Right atrium auricular region (tissue), 2 donors: ENCODE measurements around the gene FAM163B. TPM values are rescaled to one million over a fixed set of nuclear protein-coding genes. Genes with fewer than 3 reads are reported as not detected.

Experiments used
- DNase-seq: peaks from one replicate; pipeline ENCODE4 v3.0.0-alpha.2; 2019; ENCODE audit warnings: low spot score
- H3K27ac ChIP-seq, 2 donors: fragments of 200-600 bp; sonication (generic); 1 replicate in 1 of 2; 2 replicates in 1 of 2; pipeline ENCODE4 v1.5.1; 2016 to 2019
- H3K27me3 ChIP-seq, 2 donors: fragments of 200-600 bp; sonication (generic); one replicate each; pipeline versions ENCODE4 v1.5.1 to v1.6.0; 2017 to 2019
- H3K36me3 ChIP-seq: fragments of 200-600 bp; sonication (generic); one replicate; pipeline ENCODE4 v1.5.1; 2016
- H3K4me1 ChIP-seq, 2 donors: fragments of 200-600 bp; sonication (generic); one replicate each; pipeline versions ENCODE4 v1.5.1 to v1.6.0; 2017 to 2019
- H3K4me3 ChIP-seq, 2 donors: fragments of 200-600 bp; sonication (generic); 1 replicate in 1 of 2; 2 replicates in 1 of 2; pipeline ENCODE4 v1.5.1; 2017 to 2019; ENCODE audit warnings: mild to moderate bottlenecking in 1 of 2, moderate library complexity in 1 of 2
- H3K9me3 ChIP-seq, 2 donors: fragments of 200-600 bp; sonication (generic); one replicate each; pipeline ENCODE4 v1.5.1; 2019
- CTCF ChIP-seq, 2 donors: fragments of 200-600 bp; sonication (generic); IDR thresholded peaks; one replicate each; pipeline ENCODE4 v1.5.1; 2019; ENCODE audit warnings: antibody characterized with exemption in 2 of 2
- total RNA-seq, 2 donors: library from RNA; depleted of rRNA; stranded (reverse); fragments of >200 nt; gene quantifications; one replicate each; pipeline ENCODE4 v1.1.0, GENCODE V29; 2016

FAM163B gene
- total RNA-seq, 2 donors from 2014 or later, result 1.7 TPM; not detected in 1

GRCh38 chr9:133545494-133546286 is 63.5 kb downstream of the FAM163B start:
- Histone ChIP-seq H3K4me3 (no peak overlapping the region), H3K27ac (peak overlapping the region; percentile 35 to 45), H3K9me3 (no peaks in the 10 kb centered on the region), H3K27me3 (no peaks in the 10 kb centered on the region), H3K4me1 (peaks cover 0 to 41% of the 10 kb centered on the region in 2 donors), H3K36me3 (peaks cover 6% of the 10 kb centered on the region)
- no peak for TF ChIP-seq CTCF (IDR thresholded peaks at IDR 0.05)
- DNase-seq, result no peak

- no peak overlapping the region for H3K4me3 ChIP-seq
- no peaks in the 10 kb centered on the region for H3K9me3 ChIP-seq
- peaks cover 0 to 57% of the 10 kb centered on the region in 2 donors for H3K4me1 ChIP-seq
Measured at GRCh38 chr9:133543772-133544467, 65.3 kb downstream of the FAM163B start.

GRCh38 chr9:133542002-133542401 is 67.2 kb downstream of the FAM163B start:
- no peak overlapping the region for H3K4me3 ChIP-seq
- no peak for DNase-seq
- H3K9me3 ChIP-seq, result no peaks in the 10 kb centered on the region
- no peak for TF ChIP-seq CTCF (IDR thresholded peaks at IDR 0.05)
- H3K36me3 ChIP-seq, result peaks cover 6% of the 10 kb centered on the region
- H3K27me3 ChIP-seq, result no peaks in the 10 kb centered on the region
- H3K27ac ChIP-seq, result no peak overlapping the region
- peaks cover 0 to 66% of the 10 kb centered on the region in 2 donors for H3K4me1 ChIP-seq

More at GRCh38 chr9:133543772-133544467, 65.3 kb downstream of the FAM163B start:
- no peak for TF ChIP-seq CTCF (IDR thresholded peaks at IDR 0.05)
- Histone ChIP-seq H3K27ac (no peak overlapping the region), H3K27me3 (no peaks in the 10 kb centered on the region), H3K36me3 (peaks cover 6% of the 10 kb centered on the region)
- DNase-seq, result no peak

- Histone ChIP-seq H3K36me3 (peaks cover 6% of the 10 kb centered on the region), H3K27ac (peak overlapping the region in 1 of 2 donors; percentile 50), H3K4me3 (no peak overlapping the region), H3K4me1 (peaks cover 0 to 59% of the 10 kb centered on the region in 2 donors), H3K9me3 (no peaks in the 10 kb centered on the region), H3K27me3 (no peaks in the 10 kb centered on the region)
- no peak for TF ChIP-seq CTCF (IDR thresholded peaks at IDR 0.05)
- DNase-seq, result no peak
Measured at GRCh38 chr9:133540698-133541025, 68.5 kb downstream of the FAM163B start.

- Histone ChIP-seq H3K36me3 (peaks cover 6% of the 10 kb centered on the region), H3K27me3 (no peaks in the 10 kb centered on the region), H3K9me3 (no peaks in the 10 kb centered on the region), H3K27ac (peak overlapping the region; percentile 50 to 57), H3K4me1 (peaks cover 0 to 59% of the 10 kb centered on the region in 2 donors), H3K4me3 (peak overlapping the region in 1 of 2 donors; percentile 35)
- DNase-seq, result no peak
- no peak for TF ChIP-seq CTCF (IDR thresholded peaks at IDR 0.05)
Measured at GRCh38 chr9:133539991-133540697, 69.0 kb downstream of the FAM163B start.
